ENCODE results near the gene OR2H1. TPM values are rescaled to one million over a fixed set of nuclear protein-coding genes. Genes with fewer than 3 reads are reported as not detected.
A peak's percentile ranks its signal among the peaks of the same experiment; 100 is the strongest.
"Not testable (repeated sequence)": the region's sequence is repeated elsewhere in the genome, so short reads cannot be mapped to it uniquely, and the experiment has no call there.

Gene OR2H1
- polyA plus RNA-seq (ENCODE audit: insufficient read depth in 1 of 5, insufficient read length in 5 of 5, low replicate concordance in 1 of 5): not detected
- long read RNA-seq, donor 1: 0 reads
- long read RNA-seq, donor 2: 0 reads
- long read RNA-seq, donor 3: 0 reads
- long read RNA-seq, donor 4: 0 reads
- long read RNA-seq, donor 5: 0 reads
- long read RNA-seq, donor 6: 0 reads
- long read RNA-seq, donor 7: 0 reads
- long read RNA-seq, donor 8: 0 reads

- DNase-seq: no peak
Observed at GRCh38 chr6:29456971-29457370, at the start of gene OR2H1, which contains the start of gene OR11A1. TSS of gene OR2H1 (plus strand) at chr6:29457155. CDS start at chr6:29461770, 4,615 bp downstream. TSS of gene OR11A1 (minus strand) at chr6:29457071. CDS start at chr6:29427641, 29,430 bp downstream.

GRCh38 chr6:29414588-29414987 lies 42.4 kb upstream of the OR2H1 start, which contains the start of gene OR12D1:
TSS of gene OR12D1 (plus strand) at chr6:29414928.
- no peak for DNase-seq

GRCh38 chr6:29419516-29419915 lies 37.4 kb upstream of the OR2H1 start:
- DNase-seq: no peak

GRCh38 chr6:29424168-29424567 lies 32.8 kb upstream of the OR2H1 start:
- no peak for DNase-seq

GRCh38 chr6:29424575-29424974 lies 32.4 kb upstream of the OR2H1 start:
- no peak for DNase-seq

GRCh38 chr6:29425075-29425474 lies 31.9 kb upstream of the OR2H1 start:
- no peak for DNase-seq

- DNase-seq: no peak
Observed at GRCh38 chr6:29426654-29427053, 30.3 kb upstream of the OR2H1 start.

GRCh38 chr6:29436730-29437129 lies 20.2 kb upstream of the OR2H1 start:
- DNase-seq: not testable (repeated sequence)

- no peak for DNase-seq
Observed at GRCh38 chr6:29439006-29439405, 17.9 kb upstream of the OR2H1 start, which contains the start of gene OR10C1. TSS of gene OR10C1 (plus strand) at chr6:29439306. CDS start at chr6:29440016, 710 bp downstream.

- peak; percentile 1 for DNase-seq
Observed at GRCh38 chr6:29442719-29443118, 14.2 kb upstream of the OR2H1 start.

GRCh38 chr6:29444031-29444430 lies 12.9 kb upstream of the OR2H1 start:
- DNase-seq: not testable (repeated sequence)

GRCh38 chr6:29447670-29448069 lies 9.3 kb upstream of the OR2H1 start:
- no peak for DNase-seq

GRCh38 chr6:29451471-29452193 lies 5.3 kb upstream of the OR2H1 start:
- DNase-seq: no peak

- no peak for DNase-seq
Observed at GRCh38 chr6:29461021-29461814, 4.3 kb downstream of the OR2H1 start.

- no peak for DNase-seq
Observed at GRCh38 chr6:29462022-29462421, 5.1 kb downstream of the OR2H1 start.

GRCh38 chr6:29465279-29465678 lies 8.3 kb downstream of the OR2H1 start:
- DNase-seq: no peak

GRCh38 chr6:29465801-29466200 lies 8.8 kb downstream of the OR2H1 start:
- no peak for DNase-seq

- DNase-seq: no peak
Observed at GRCh38 chr6:29466241-29466640, 9.3 kb downstream of the OR2H1 start.

- no peak for DNase-seq
Observed at GRCh38 chr6:29474996-29475395, 18.0 kb downstream of the OR2H1 start.

GRCh38 chr6:29477923-29478450 lies 21.0 kb downstream of the OR2H1 start:
- no peak for DNase-seq

GRCh38 chr6:29478740-29479139 lies 21.8 kb downstream of the OR2H1 start:
- no peak for DNase-seq

- no peak for DNase-seq
Observed at GRCh38 chr6:29479560-29479959, 22.6 kb downstream of the OR2H1 start.

All from right lung (tissue), 10 donors.